IPS DF 6.9 (cell line): ENCODE data around the gene AIMP2.

ENCODE experiments used
- DNase-seq: peaks from one replicate; pipeline ENCODE4 v3.0.0-alpha.2; 2013; ENCODE audit warnings: low read depth, low spot score
- H3K27ac ChIP-seq: one replicate; pipeline ENCODE4 v1.5.1; 2013; ENCODE audit warnings: low read length, control low read depth
- H3K27me3 ChIP-seq: 2 replicates; pipeline ENCODE4 v1.6.1; 2013; ENCODE audit warnings: mild to moderate bottlenecking, low read length; ENCODE audit not compliant: control insufficient read depth, insufficient read depth
- H3K36me3 ChIP-seq: 2 replicates; pipeline ENCODE4 v1.6.1; 2013; ENCODE audit warnings: low read length; ENCODE audit not compliant: control insufficient read depth, insufficient read depth
- H3K4me1 ChIP-seq: 2 replicates; pipeline ENCODE4 v1.6.1; 2013; ENCODE audit warnings: low read length; ENCODE audit not compliant: control insufficient read depth, insufficient read depth
- H3K4me3 ChIP-seq: 2 replicates; pipeline ENCODE4 v1.5.1; 2013; ENCODE audit warnings: mild to moderate bottlenecking, low read length
- H3K9me3 ChIP-seq: 2 replicates; pipeline ENCODE4 v1.6.1; 2013; ENCODE audit warnings: low read length, inconsistent platforms; ENCODE audit not compliant: control insufficient read depth, insufficient read depth
- WGBS: extraction: QIAGEN DNeasy Blood & Tissue Kit; methylation state at CpG from one replicate; pipeline ENCODE4 v1.1.7; 2013; ENCODE audit warnings: mixed read lengths, missing lambda C conversion rate; ENCODE audit not compliant: insufficient read length, insufficient coverage; 5-methylcytosine and 5-hydroxymethylcytosine counted together

Gene AIMP2

GRCh38 chr7:6026011-6026819 is 17.1 kb downstream of the AIMP2 start:
- no CpG with 5 or more reads among the region's 22 CpGs for WGBS
- Histone ChIP-seq H3K9me3 (no peaks in the 10 kb centered on the region), H3K27ac (no peak overlapping the region), H3K27me3 (no peaks in the 10 kb centered on the region), H3K4me1 (no peaks in the 10 kb centered on the region), H3K36me3 (peaks cover 35% of the 10 kb centered on the region), H3K4me3 (no peak overlapping the region)
- peak; percentile 39 for DNase-seq

- no peak overlapping the region for H3K4me3 ChIP-seq
- no CpG with 5 or more reads among the region's 12 CpGs for WGBS
- no peaks in the 10 kb centered on the region for H3K4me1 ChIP-seq
- no peak overlapping the region for H3K27ac ChIP-seq
- H3K36me3 ChIP-seq: peaks cover 33% of the 10 kb centered on the region
- DNase-seq: no peak
- no peaks in the 10 kb centered on the region for H3K27me3 ChIP-seq
- H3K9me3 ChIP-seq: no peaks in the 10 kb centered on the region
These were observed 17.8 kb downstream of the AIMP2 start for GRCh38 chr7:6026820-6027311.

GRCh38 chr7:6027806-6028365 is 18.8 kb downstream of the AIMP2 start:
- no peak overlapping the region for H3K4me3 ChIP-seq
- WGBS: no CpG with 5 or more reads among the region's 1 CpG
- no peak overlapping the region for H3K27ac ChIP-seq
- H3K27me3 ChIP-seq: no peaks in the 10 kb centered on the region
- no peaks in the 10 kb centered on the region for H3K9me3 ChIP-seq
- DNase-seq: no peak
- peaks cover 27% of the 10 kb centered on the region for H3K36me3 ChIP-seq
- no peaks in the 10 kb centered on the region for H3K4me1 ChIP-seq

- Histone ChIP-seq H3K9me3 (no peaks in the 10 kb centered on the region), H3K4me1 (no peaks in the 10 kb centered on the region), H3K27me3 (no peaks in the 10 kb centered on the region), H3K36me3 (peaks cover 23% of the 10 kb centered on the region), H3K27ac (no peak overlapping the region), H3K4me3 (no peak overlapping the region)
- no CpG with 5 or more reads among the region's 5 CpGs for WGBS
- no peak for DNase-seq
These were observed 19.5 kb downstream of the AIMP2 start for GRCh38 chr7:6028563-6028962.

GRCh38 chr7:6030988-6031387 is 21.9 kb downstream of the AIMP2 start, which contains the start of gene ANKRD61:
Gene ANKRD61, plus strand, starts transcription at chr7:6031376. Its CDS starts 0 bp downstream, at chr7:6031376.
- DNase-seq: no peak
- no CpG with 5 or more reads among the region's 2 CpGs for WGBS
- no peaks in the 10 kb centered on the region for H3K9me3 ChIP-seq
- H3K4me3 ChIP-seq: no peak within 1 kb of the TSS
- H3K36me3 ChIP-seq: peaks cover 25% of the 10 kb centered on the region
- no peaks in the 10 kb centered on the region for H3K4me1 ChIP-seq
- no peaks in the 10 kb centered on the region for H3K27me3 ChIP-seq
- H3K27ac ChIP-seq: no peak within 1 kb of the TSS

GRCh38 chr7:6031567-6031966 is 22.5 kb downstream of the AIMP2 start:
- Histone ChIP-seq H3K4me3 (no peak overlapping the region), H3K36me3 (peaks cover 25% of the 10 kb centered on the region), H3K9me3 (no peaks in the 10 kb centered on the region), H3K27me3 (no peaks in the 10 kb centered on the region), H3K27ac (no peak overlapping the region), H3K4me1 (no peaks in the 10 kb centered on the region)
- no CpG with 5 or more reads among the region's 3 CpGs for WGBS
- DNase-seq: no peak

GRCh38 chr7:6032167-6032566 is 23.1 kb downstream of the AIMP2 start:
- Histone ChIP-seq H3K4me1 (no peaks in the 10 kb centered on the region), H3K36me3 (peaks cover 26% of the 10 kb centered on the region), H3K27me3 (no peaks in the 10 kb centered on the region), H3K27ac (no peak overlapping the region), H3K9me3 (no peaks in the 10 kb centered on the region), H3K4me3 (no peak overlapping the region)
- WGBS: no CpG with 5 or more reads among the region's 5 CpGs
- no peak for DNase-seq

- no CpG with 5 or more reads among the region's 7 CpGs for WGBS
- H3K4me1 ChIP-seq: no peaks in the 10 kb centered on the region
- DNase-seq: no peak
- H3K27ac ChIP-seq: no peak overlapping the region
- H3K9me3 ChIP-seq: no peaks in the 10 kb centered on the region
- peaks cover 27% of the 10 kb centered on the region for H3K36me3 ChIP-seq
- H3K27me3 ChIP-seq: no peaks in the 10 kb centered on the region
- H3K4me3 ChIP-seq: no peak overlapping the region
These were observed 23.6 kb downstream of the AIMP2 start for GRCh38 chr7:6032641-6033040.

- peaks cover 29% of the 10 kb centered on the region for H3K36me3 ChIP-seq
These were observed 26.1 kb downstream of the AIMP2 start for GRCh38 chr7:6035165-6035564.

GRCh38 chr7:6035686-6036085 is 26.6 kb downstream of the AIMP2 start:
- H3K4me1 ChIP-seq: no peaks in the 10 kb centered on the region
- no CpG with 5 or more reads among the region's 13 CpGs for WGBS
- H3K36me3 ChIP-seq: peaks cover 32% of the 10 kb centered on the region
- no peak for DNase-seq
- H3K9me3 ChIP-seq: no peaks in the 10 kb centered on the region
- H3K4me3 ChIP-seq: no peak overlapping the region
- H3K27me3 ChIP-seq: no peaks in the 10 kb centered on the region
- H3K27ac ChIP-seq: no peak overlapping the region

More at GRCh38 chr7:6035165-6035564, 26.1 kb downstream of the AIMP2 start:
- no CpG with 5 or more reads among the region's 10 CpGs for WGBS
- no peaks in the 10 kb centered on the region for H3K9me3 ChIP-seq
- no peak overlapping the region for H3K4me3 ChIP-seq
- no peaks in the 10 kb centered on the region for H3K27me3 ChIP-seq
- H3K27ac ChIP-seq: no peak overlapping the region
- DNase-seq: no peak
- no peaks in the 10 kb centered on the region for H3K4me1 ChIP-seq
